NCI-H2171 treated with DMSO at 0.1 percent for 48 hours (cell line): ENCODE measurements around the gene TRIM66.

Source experiments
- DNase-seq: peaks from one replicate; lab custom pipeline; 2025; lab: John Stamatoyannopoulos, UW

The TRIM66 gene

GRCh38 chr11:8714622-8715225, 32.3 kb upstream of the TRIM66 start:
- no peak for DNase-seq

GRCh38 chr11:8713760-8714454, 31.4 kb upstream of the TRIM66 start:
- DNase-seq = no peak

DNA sequence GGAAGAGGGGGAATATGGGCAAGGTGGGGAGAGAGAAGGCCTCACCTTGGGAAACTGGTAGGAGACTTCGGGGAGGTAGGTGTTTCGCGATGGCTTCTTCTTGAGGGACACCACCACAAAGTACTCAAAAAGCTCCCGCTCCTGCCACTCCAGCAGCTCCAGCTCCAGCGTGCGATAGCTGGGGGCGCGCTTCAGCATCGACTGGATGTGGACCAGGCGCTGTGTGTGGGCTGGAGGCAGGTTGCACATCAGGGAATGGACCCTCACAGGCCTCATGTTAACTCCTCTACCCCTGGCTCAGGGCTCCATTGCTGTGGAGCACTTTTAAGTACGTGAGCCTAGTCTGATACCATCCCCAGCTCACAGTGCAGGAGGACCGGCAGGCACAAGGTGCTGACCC, 30.0 kb upstream of the TRIM66 start:
- DNase-seq = no peak

GRCh38 chr11:8711895-8712442, 29.5 kb upstream of the TRIM66 start:
- no peak for DNase-seq

GRCh38 chr11:8709777-8710176, 27.3 kb upstream of the TRIM66 start:
- DNase-seq = no peak

GRCh38 chr11:8709002-8709672, 26.7 kb upstream of the TRIM66 start:
- no peak for DNase-seq

GRCh38 chr11:8707541-8708191, 25.2 kb upstream of the TRIM66 start:
- DNase-seq = peak; percentile 93

DNA sequence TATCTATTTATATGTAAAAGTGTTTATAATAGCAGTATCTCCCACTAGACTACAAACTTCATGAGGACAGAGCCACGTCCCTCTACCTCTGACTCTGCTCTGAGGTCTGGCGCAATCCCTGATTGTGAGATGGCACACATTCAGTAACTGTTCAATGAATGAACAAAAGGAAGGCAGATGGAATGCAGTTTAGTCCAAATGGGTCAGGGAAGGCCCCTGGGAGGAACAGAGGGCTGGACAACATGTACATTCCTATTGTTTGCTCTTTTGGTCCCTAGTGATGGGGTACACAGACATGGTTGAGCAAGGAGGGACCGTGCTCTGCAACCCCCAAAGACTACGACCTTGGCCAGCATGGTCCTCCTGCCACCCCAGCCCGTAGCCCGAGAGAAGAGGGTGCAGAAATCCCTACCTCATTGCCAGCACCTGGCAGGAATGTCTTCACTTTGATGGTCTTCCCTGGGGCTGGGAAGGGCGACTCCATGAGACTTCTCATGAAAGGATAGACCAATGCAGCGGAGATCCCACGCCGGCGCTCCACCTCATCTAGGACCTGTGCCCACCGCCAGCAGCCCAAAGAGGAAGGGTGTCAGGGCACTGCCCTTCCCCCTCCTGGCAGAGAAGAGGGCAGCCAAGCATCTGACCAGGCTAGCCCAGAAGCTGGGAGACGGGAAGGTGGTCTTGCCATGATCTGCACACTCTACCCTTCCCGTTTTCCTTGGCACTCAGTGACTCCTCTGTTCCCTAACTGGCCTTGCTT, 24.4 kb upstream of the TRIM66 start:
- DNase-seq = no peak

DNA sequence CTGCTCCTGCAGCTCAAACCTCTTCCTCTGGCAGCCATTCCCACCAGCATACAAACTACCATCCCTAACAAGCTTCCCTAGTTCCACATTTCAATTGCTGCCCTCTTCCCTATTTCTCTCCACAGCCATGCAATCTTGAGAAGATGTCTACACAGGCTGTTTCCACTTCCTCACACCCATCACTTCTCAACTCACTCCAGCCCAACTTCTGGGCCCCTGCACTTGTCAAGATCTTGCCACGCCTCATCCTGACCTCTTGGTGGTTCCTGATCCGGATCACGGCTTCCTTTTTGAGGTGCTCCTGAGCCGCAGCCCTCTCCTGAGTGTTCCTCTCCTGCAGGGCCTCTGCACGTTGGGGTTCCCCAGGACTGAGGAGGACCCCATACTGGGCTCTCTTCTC, 22.7 kb upstream of the TRIM66 start:
- no peak for DNase-seq

GRCh38 chr11:8704136-8704535, 21.7 kb upstream of the TRIM66 start:
- DNase-seq = no peak

GRCh38 chr11:8702598-8702915, 20.1 kb upstream of the TRIM66 start:
- DNase-seq = no peak

DNA sequence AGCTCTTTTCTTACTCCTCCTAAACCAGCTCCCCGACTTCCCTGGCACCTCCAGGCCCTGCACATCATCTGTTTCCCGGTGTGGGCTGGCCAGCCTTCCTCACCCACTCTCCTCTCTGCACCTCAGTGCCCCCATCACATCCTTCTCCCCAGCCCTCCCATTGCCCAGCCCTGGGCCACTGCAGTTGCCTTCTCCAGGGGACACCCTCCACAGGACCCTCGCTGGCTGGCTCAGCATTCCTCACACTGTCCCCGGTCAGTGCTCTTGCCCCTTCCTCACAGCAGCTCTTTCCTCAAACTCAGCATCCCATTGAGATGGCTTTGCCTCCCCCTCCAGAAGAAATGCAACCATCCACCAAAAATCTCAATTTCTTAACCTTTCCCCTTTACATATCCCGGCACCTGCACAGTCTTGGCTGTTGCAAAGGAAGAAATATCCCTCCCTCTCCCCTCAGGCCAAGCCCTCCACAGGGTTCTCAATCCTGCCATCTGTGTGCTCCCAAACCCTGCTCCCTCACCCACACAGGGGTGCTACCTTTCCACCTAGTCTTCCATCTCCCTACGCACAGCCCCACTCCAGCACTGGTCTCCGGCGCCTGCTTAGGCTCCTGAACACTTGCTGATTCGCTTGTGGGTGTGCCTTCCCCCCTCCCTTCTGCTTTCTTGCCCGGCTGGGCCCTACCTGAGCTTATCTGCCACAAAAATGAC, 19.6 kb upstream of the TRIM66 start:
- no peak for DNase-seq

DNA sequence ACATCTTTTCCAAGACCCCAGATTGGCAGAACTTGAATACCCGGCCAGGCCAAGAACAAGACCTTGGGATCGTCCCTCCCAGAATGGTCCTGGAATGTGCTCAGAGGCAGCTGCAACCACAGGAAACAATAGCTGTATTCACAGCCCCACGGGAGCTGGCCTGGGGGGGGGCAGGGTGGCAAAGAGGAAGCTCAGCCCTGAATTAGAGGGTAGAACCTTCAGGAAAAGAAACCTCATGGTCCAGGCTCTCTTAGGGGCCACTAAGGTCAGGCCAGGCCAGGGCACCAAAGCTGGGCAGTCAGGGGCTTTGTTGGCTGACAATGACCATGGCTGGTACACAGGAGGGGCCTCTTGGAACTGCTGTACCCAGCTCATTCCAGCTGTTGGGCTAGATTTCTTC, 17.4 kb upstream of the TRIM66 start:
- no peak for DNase-seq

- no peak for DNase-seq
These were observed 16.5 kb upstream of the TRIM66 start for GRCh38 chr11:8698917-8699441.

DNA sequence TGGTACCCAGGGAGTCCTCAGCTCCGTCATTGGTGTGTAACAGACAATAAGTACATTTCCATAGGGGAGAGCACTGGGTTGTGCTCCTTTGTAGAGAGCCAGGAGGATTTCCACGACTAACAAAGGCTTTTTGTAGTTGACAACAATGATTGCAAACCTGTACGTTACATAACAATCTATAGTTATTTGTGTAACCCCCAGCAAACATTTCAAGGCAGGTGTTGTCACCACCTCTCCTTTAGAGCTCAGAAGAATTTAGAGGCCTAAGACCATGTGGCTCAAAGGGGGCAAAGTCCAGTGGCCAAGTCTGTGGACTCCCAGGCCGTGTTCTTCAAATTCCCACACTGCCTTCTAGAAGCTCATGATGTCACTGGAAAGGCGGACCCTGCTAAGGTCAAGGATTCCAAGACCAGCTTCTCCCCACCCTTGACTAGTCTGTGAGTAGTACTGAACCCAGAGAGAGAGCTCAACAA, 15.9 kb upstream of the TRIM66 start:
- DNase-seq = no peak

GRCh38 chr11:8697054-8697453, 14.6 kb upstream of the TRIM66 start:
- DNase-seq = no peak

DNA sequence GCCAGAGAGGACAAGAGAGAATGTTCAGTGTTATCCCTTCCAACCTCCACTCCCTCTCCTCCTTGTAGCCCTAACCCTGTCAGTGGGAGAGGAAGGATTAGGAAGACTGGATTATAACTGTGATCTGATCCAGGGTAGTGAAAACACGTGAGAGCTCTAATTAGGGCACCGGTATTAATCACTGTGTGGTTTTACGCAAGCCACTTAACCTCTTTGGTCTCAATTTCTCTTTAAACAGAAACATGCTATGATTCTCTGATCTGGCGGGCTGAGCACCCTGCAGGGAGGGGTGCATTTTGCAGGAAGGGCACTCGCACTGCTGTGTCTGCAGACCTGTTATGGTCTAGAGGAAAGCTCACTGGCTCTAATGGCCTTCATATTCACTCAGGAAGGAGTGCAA, 11.7 kb upstream of the TRIM66 start:
- no peak for DNase-seq

DNA sequence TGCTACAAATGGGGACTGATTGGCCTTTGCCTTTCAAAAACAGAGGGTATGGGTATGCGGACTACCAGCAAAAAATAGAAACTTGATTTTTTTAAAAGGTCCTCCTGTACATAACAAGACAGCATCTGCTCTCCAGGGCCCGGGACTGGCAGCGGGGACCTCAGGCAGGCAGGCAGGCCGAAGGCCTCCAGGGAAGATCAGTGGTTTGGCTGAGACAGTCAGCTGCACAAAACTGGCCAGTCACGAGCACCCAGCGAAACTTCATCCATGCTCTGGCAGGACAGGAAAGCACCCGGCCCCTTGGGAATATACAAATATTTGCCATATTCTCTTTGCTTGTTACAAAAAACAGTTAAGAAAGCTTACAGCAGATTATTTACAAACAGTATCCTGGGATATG, 11.1 kb upstream of the TRIM66 start:
- no peak for DNase-seq

DNA sequence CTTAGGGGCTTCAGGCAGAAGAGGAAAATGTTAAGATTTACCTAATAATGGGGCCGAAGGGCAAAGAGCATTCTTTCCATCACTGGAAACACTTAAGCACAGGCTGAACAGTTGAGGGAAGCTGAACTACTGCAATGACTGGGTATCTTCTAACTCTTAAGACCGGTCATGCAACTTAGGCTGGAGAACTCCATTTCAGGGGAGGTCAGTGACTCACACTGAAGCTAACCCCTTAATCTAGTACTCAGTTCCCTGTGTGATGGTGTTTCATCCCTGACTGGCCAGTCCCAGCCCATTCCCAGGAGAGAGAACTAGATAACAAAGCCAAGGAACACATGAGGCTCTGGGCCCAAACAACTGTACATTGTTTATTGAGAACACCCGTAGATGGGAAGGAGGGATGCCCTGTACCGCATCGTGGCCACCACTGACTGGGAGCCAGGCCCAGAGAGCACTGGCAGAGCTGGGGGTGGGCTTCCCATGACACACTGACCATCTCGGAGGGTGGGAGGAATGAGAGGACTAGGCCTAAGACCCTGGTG, 10.6 kb upstream of the TRIM66 start:
- DNase-seq = no peak

- DNase-seq = no peak
These were observed 10.0 kb upstream of the TRIM66 start for GRCh38 chr11:8692417-8692816.

- no peak for DNase-seq
These were observed 9.1 kb upstream of the TRIM66 start for GRCh38 chr11:8691601-8692000.
